Measurements from ENCODE around the gene FBL. TPM values are rescaled to one million over a fixed set of nuclear protein-coding genes. Genes with fewer than 3 reads are reported as not detected.
A peak's percentile ranks its signal among the peaks of the same experiment; 100 is the strongest.
"Not testable (repeated sequence)": the region's sequence is repeated elsewhere in the genome, so short reads cannot be mapped to it uniquely, and the experiment has no call there.

The FBL gene
- polyA plus RNA-seq, 1 experiment, result 256 TPM

- H3K27me3 ChIP-seq (ENCODE audit: control insufficient read depth, insufficient read depth, low read length), result peaks cover 12% of the 10 kb centered on the region
- ChIA-PET CTCF (no interaction called here), POLR2A (no interaction called here)
- no peak for DNase-seq (ENCODE audit: low read depth, low spot score)
- peaks cover 5% of the 10 kb centered on the region; the same call in 1 of the 2 replicates for H3K9me3 ChIP-seq (ENCODE audit: control insufficient read depth, insufficient read depth, low read length)
- TF ChIP-seq, protein P1, sequence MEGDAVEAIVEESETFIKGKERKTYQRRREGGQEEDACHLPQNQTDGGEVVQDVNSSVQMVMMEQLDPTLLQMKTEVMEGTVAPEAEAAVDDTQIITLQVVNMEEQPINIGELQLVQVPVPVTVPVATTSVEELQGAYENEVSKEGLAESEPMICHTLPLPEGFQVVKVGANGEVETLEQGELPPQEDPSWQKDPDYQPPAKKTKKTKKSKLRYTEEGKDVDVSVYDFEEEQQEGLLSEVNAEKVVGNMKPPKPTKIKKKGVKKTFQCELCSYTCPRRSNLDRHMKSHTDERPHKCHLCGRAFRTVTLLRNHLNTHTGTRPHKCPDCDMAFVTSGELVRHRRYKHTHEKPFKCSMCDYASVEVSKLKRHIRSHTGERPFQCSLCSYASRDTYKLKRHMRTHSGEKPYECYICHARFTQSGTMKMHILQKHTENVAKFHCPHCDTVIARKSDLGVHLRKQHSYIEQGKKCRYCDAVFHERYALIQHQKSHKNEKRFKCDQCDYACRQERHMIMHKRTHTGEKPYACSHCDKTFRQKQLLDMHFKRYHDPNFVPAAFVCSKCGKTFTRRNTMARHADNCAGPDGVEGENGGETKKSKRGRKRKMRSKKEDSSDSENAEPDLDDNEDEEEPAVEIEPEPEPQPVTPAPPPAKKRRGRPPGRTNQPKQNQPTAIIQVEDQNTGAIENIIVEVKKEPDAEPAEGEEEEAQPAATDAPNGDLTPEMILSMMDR (IDR thresholded peaks at IDR 0.05; ENCODE audit: low read depth, low read length), result no peak
- no peak overlapping the region for H3K4me3 ChIP-seq (ENCODE audit: low read depth, low read length)
- H3K27ac ChIP-seq (ENCODE audit: low read depth, low read length), result no peak overlapping the region
Measured at GRCh38 chr19:39890755-39891551, 44.8 kb upstream of the FBL start.

DNA sequence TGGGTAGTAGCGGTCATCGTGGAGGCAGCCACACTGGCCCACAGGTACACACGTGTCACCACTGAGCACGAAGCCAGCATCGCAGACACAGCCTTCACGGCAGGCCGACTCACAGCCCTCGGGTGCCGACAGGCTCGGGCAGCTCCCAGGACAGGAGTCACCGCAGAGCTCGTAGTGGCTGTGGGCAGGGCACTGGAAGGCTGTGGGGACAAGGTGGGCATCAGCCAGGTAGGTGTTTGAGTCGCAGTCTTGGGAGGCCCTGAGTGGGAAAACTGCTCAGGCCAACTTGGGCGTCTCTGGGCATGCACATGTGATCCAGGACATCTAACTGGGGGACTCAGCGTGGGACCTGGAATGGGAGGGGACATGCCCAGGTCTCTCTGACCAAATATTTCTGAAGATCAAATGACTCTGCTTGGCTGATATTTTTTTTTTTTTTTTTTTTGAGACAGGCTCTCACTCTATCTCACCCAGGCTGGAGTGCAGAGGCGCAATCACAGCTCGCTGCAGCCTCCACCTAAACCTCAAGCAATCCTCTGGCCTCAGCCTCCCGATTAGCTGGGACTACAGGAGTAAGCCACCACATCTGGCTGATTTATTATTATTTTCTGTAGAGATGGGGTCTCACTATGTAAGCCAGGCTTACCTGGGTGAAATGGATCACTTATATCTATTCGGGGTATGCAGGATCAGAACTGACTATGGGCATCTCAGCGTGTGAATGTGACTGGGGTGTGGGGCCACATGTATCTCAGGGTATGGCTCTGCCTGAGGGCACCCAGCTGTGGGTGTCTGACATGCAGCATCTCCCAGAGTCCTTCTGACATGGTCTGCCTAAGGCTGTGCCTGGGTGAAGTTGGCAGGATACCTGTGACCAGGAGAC is 43.9 kb upstream of the FBL start:
- POLR2A ChIA-PET, result not testable (repeated sequence)

DNA sequence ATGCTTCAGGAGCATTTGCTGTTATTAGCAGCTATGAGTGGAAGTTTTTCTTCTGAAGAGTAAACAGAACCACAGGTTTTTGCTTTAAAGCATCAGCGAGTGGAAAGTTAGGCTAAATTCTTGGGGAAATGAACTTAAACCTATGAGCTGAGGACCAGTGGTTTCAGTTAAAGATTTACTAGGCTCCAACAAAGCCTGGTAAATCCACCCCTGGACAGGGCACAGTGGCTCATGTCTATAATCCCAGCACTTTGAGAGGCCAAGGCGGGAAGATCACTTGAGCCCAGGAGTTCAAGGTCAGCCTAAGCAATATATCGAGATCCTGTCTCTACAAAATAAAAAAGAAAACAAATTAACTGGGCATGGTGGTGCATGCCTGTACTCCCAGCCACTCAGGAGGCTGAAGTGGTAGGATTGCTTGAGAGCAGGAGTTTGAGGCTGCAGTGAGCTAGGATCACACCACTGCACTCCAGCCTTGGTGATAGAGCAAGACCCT is 41.3 kb upstream of the FBL start:
- DNase-seq (ENCODE audit: low read depth, low spot score), result not testable (repeated sequence)

More for the DNA sequence above, 43.9 kb upstream of the FBL start:
- DNase-seq (ENCODE audit: low read depth, low spot score); CTCF ChIA-PET; H3K27ac ChIP-seq (ENCODE audit: low read depth, low read length); H3K4me3 ChIP-seq (ENCODE audit: low read depth, low read length); H3K9me3 ChIP-seq (ENCODE audit: control insufficient read depth, insufficient read depth, low read length): not testable (repeated sequence)
- H3K27me3 ChIP-seq (ENCODE audit: control insufficient read depth, insufficient read depth, low read length), result peaks cover 12% of the 10 kb centered on the region

DNA sequence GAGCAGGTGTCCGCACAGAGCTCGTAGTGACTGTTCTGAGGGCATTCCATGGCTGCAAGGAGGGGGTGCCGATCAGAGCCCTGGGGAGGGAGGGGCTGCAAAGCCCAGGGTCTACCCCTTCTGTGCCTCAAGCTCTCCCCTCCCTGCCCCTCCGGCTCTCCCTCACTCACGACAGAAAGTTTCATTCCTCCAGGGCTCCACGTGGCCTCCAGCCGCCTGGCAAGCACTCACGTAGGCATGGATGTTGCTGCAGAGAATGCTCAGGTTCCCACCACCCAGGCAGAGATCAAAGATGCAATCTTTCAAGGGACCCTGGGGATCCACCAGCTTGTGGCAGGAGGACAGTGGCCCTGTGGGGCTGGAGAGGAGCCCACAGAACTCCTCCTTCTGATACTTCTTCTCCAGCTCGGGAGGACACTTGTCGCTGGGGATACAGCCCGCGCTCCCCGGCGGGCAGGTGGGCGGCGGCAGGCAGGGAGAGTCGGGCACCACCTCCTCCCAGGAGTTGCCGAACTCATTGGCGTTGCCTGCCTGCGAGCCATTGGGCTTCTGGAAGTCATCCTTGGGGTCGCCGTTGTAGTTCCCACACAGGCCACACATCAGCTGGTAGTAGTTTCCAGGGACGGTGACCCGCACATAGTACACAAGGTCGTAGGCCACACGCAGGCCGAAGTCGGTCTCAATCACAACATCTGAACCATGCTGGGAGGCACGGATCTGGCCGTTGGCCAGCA is 39.8 kb upstream of the FBL start:
- POLR2A ChIA-PET; CTCF ChIA-PET; DNase-seq (ENCODE audit: low read depth, low spot score); H3K9me3 ChIP-seq (ENCODE audit: control insufficient read depth, insufficient read depth, low read length); H3K27ac ChIP-seq (ENCODE audit: low read depth, low read length); H3K27me3 ChIP-seq (ENCODE audit: control insufficient read depth, insufficient read depth, low read length); H3K4me3 ChIP-seq (ENCODE audit: low read depth, low read length): not testable (repeated sequence)

More for the DNA sequence above, 41.3 kb upstream of the FBL start:
- POLR2A ChIA-PET; H3K27ac ChIP-seq (ENCODE audit: low read depth, low read length); CTCF ChIA-PET; H3K4me3 ChIP-seq (ENCODE audit: low read depth, low read length); H3K9me3 ChIP-seq (ENCODE audit: control insufficient read depth, insufficient read depth, low read length): not testable (repeated sequence)
- peaks cover 12% of the 10 kb centered on the region for H3K27me3 ChIP-seq (ENCODE audit: control insufficient read depth, insufficient read depth, low read length)

DNA sequence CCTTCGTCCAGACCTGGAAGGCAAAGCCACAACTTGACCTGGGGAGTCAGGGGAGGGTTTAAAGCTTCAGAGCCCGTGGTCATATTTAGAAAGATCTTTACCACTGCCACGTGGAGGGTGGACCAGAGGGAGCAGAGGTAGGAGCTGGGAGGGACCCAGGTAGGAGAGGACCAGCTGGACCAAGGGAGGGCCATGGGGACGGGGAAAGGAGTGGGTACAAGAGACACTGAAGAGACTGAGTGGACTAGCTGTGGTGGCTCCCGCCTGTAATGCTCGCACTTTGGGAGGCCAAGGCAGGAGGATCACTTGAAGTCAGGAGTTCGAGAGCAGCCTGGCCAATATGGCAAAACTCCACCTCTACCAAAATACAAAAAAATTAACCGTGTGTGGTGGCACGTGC is 38.5 kb upstream of the FBL start:
- H3K4me3 ChIP-seq (ENCODE audit: low read depth, low read length); H3K27me3 ChIP-seq (ENCODE audit: control insufficient read depth, insufficient read depth, low read length); CTCF ChIA-PET; DNase-seq (ENCODE audit: low read depth, low spot score); POLR2A ChIA-PET; H3K27ac ChIP-seq (ENCODE audit: low read depth, low read length); H3K9me3 ChIP-seq (ENCODE audit: control insufficient read depth, insufficient read depth, low read length): not testable (repeated sequence)

GRCh38 chr19:39882645-39883044 is 36.5 kb upstream of the FBL start:
- H3K27me3 ChIP-seq (ENCODE audit: control insufficient read depth, insufficient read depth, low read length); POLR2A ChIA-PET; CTCF ChIA-PET; H3K9me3 ChIP-seq (ENCODE audit: control insufficient read depth, insufficient read depth, low read length); H3K4me3 ChIP-seq (ENCODE audit: low read depth, low read length); H3K27ac ChIP-seq (ENCODE audit: low read depth, low read length); DNase-seq (ENCODE audit: low read depth, low spot score): not testable (repeated sequence)

- H3K9me3 ChIP-seq (ENCODE audit: control insufficient read depth, insufficient read depth, low read length); DNase-seq (ENCODE audit: low read depth, low spot score); CTCF ChIA-PET; H3K27ac ChIP-seq (ENCODE audit: low read depth, low read length); H3K27me3 ChIP-seq (ENCODE audit: control insufficient read depth, insufficient read depth, low read length); POLR2A ChIA-PET; H3K4me3 ChIP-seq (ENCODE audit: low read depth, low read length): not testable (repeated sequence)
- TF ChIP-seq, protein P1 (IDR thresholded peaks at IDR 0.05; ENCODE audit: low read depth, low read length), result peak; percentile 38; the same call in 1 of the 2 replicates
Measured at GRCh38 chr19:39881495-39882110, 35.4 kb upstream of the FBL start.

- DNase-seq (ENCODE audit: low read depth, low spot score); H3K9me3 ChIP-seq (ENCODE audit: control insufficient read depth, insufficient read depth, low read length); H3K4me3 ChIP-seq (ENCODE audit: low read depth, low read length); H3K27me3 ChIP-seq (ENCODE audit: control insufficient read depth, insufficient read depth, low read length); POLR2A ChIA-PET; CTCF ChIA-PET; H3K27ac ChIP-seq (ENCODE audit: low read depth, low read length): not testable (repeated sequence)
Measured at GRCh38 chr19:39880241-39880640, 34.1 kb upstream of the FBL start.

DNA sequence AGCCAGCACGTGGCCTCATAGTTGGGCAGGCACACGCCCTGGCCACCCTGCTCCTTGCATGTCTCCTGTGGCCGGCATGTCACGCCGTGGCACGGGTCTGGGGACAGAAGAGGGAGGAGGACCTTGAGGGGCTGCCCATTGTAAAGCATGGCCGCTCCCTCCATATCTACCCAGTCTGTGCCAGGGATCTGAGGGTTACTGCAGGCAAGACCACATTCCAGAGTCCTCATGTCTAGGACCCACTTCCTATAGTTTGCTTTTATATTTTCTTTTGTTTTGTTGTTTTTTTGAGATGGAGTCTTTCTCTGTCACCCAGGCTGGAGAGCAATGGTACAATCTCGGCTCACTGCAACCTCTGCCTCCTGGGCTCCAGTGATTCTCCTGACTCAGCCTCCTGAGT is 33.6 kb upstream of the FBL start:
- POLR2A ChIA-PET; CTCF ChIA-PET; DNase-seq (ENCODE audit: low read depth, low spot score); H3K9me3 ChIP-seq (ENCODE audit: control insufficient read depth, insufficient read depth, low read length); H3K4me3 ChIP-seq (ENCODE audit: low read depth, low read length); H3K27me3 ChIP-seq (ENCODE audit: control insufficient read depth, insufficient read depth, low read length); H3K27ac ChIP-seq (ENCODE audit: low read depth, low read length): not testable (repeated sequence)
